ENCODE results near the gene PRR16. TPM values are rescaled to one million over a fixed set of nuclear protein-coding genes. Genes with fewer than 3 reads are reported as not detected.

PRR16 gene
- total RNA-seq, 3 donors from 2014 or later = 1.2 to 9.6 (median 3.6) TPM

DNA sequence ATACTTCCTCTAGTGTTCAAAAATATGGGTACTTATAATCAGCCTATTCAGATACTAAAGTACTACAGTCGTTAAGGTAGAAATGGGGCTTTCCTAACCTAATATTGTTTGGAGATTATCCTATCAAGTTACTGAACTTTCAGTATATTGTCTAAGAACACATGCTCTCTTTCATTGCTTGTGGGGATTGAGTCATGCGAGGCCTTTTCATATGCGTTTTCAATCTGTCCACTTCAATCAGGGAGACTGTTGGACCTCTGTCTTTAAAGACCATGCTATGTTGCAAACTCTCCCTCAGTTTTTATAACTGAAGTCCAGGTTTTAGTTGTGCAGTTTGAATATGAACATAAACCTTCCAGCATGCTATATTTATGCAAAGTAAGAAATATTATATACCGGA lies 15.0 kb downstream of the PRR16 start:
- no peak overlapping the region for H3K27ac ChIP-seq
- no peaks in the 10 kb centered on the region for H3K36me3 ChIP-seq
- no peak for DNase-seq (ENCODE audit: low spot score in 2 of 2)
- TF ChIP-seq, protein P1, sequence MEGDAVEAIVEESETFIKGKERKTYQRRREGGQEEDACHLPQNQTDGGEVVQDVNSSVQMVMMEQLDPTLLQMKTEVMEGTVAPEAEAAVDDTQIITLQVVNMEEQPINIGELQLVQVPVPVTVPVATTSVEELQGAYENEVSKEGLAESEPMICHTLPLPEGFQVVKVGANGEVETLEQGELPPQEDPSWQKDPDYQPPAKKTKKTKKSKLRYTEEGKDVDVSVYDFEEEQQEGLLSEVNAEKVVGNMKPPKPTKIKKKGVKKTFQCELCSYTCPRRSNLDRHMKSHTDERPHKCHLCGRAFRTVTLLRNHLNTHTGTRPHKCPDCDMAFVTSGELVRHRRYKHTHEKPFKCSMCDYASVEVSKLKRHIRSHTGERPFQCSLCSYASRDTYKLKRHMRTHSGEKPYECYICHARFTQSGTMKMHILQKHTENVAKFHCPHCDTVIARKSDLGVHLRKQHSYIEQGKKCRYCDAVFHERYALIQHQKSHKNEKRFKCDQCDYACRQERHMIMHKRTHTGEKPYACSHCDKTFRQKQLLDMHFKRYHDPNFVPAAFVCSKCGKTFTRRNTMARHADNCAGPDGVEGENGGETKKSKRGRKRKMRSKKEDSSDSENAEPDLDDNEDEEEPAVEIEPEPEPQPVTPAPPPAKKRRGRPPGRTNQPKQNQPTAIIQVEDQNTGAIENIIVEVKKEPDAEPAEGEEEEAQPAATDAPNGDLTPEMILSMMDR (IDR thresholded peaks at IDR 0.05) = no peak
- TF ChIP-seq POLR2A (IDR thresholded peaks at IDR 0.05) = no peak
- no peak for TF ChIP-seq POLR2AphosphoS5 (IDR thresholded peaks at IDR 0.05)
- H3K4me1 ChIP-seq = no peaks in the 10 kb centered on the region
- no peaks in the 10 kb centered on the region for H3K27me3 ChIP-seq
- intact Hi-C loops (cut with DNase I; ENCODE audit: low total_unique reads) = no loop called here
- no peaks in the 10 kb centered on the region for H3K9me3 ChIP-seq
- no peak overlapping the region for H3K4me3 ChIP-seq

DNA sequence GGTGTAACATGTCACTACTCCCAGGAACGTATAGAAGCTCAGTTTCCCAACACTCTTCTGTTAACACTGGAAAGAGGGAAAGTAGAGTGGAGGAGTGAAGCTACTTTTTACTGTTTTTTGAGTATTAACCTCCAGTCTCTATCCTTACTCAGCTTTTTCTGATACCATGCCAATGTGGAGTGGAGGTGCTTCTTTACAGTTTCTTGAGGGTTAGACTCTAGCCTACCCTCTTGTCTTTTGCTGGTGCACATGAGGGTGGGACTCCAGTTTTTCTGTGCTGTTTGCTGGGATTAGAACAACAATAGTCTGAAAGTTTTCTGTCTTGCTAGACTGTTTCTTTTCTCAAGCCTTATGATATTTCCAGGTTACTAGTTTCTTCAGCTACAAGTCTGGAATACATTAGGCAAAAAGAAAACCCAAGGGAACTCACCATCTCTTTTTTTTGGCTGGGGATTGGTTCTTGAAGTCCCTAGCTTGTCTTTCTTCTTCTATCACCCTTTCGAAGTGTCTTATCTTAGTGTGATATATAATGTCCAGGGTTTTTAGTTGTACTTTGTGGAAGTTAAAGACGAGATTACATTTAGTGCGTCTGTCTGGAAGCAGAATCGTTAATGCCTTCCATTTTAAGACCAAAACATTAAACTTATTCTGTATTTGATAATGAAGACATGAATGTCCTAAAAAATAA lies 35.9 kb downstream of the PRR16 start:
- H3K4me3 ChIP-seq = no peak overlapping the region
- H3K27me3 ChIP-seq = no peaks in the 10 kb centered on the region
- TF ChIP-seq, protein P1 (IDR thresholded peaks at IDR 0.05) = no peak
- TF ChIP-seq POLR2AphosphoS5 (IDR thresholded peaks at IDR 0.05) (no peak), POLR2A (IDR thresholded peaks at IDR 0.05) (no peak)
- no peaks in the 10 kb centered on the region for H3K9me3 ChIP-seq
- H3K4me1 ChIP-seq = no peaks in the 10 kb centered on the region
- intact Hi-C loops (cut with DNase I; ENCODE audit: low total_unique reads) = no loop called here
- DNase-seq (ENCODE audit: low spot score in 2 of 2) = no peak
- no peak overlapping the region for H3K27ac ChIP-seq
- no peaks in the 10 kb centered on the region for H3K36me3 ChIP-seq

DNA sequence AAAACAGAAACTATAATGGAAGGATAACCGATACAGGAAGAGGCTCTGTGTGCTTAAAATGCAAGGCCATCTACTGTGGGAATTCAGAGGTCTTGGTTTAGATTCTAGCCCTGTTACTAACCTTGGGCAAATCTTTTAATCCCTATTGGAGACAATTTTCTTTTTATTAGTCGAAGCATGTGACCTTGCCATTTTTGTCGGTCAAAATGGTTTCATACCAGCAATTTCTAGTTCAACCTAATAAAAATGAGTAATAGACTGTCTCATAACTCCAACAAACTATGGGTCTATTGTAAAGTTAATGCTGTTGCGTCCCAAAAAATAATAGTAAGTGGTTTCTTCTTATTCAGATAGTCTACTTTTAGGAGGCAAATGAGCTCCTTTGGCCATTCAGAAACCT lies 38.4 kb downstream of the PRR16 start:
- H3K4me3 ChIP-seq = no peak overlapping the region
- intact Hi-C loops (cut with DNase I; ENCODE audit: low total_unique reads) = no loop called here
- TF ChIP-seq POLR2AphosphoS5 (IDR thresholded peaks at IDR 0.05) (no peak), POLR2A (IDR thresholded peaks at IDR 0.05) (no peak)
- TF ChIP-seq, protein P1 (IDR thresholded peaks at IDR 0.05) = no peak
- no peaks in the 10 kb centered on the region for H3K36me3 ChIP-seq
- no peaks in the 10 kb centered on the region for H3K4me1 ChIP-seq
- no peak for DNase-seq (ENCODE audit: low spot score in 2 of 2)
- no peaks in the 10 kb centered on the region for H3K9me3 ChIP-seq
- H3K27me3 ChIP-seq = no peaks in the 10 kb centered on the region
- no peak overlapping the region for H3K27ac ChIP-seq

DNA sequence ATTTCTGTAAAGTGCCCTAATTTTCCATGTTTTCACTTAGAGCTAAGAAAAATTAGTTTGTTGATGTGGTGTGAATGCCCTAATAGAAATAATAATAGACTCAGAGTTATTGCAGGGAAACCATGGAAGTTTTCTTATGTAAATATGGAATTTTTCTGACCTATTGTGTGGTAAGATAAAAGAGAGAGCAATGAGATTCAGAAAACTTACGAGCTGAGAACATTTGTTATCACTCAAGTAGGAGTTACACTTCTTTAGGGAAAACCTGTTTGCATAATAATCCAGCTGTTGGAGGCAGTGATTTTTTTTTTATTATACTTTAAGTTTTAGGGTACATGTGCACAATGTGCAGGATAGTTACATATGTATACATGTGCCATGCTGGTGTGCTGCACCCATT lies 39.2 kb downstream of the PRR16 start:
- no peaks in the 10 kb centered on the region for H3K4me1 ChIP-seq
- no peak overlapping the region for H3K27ac ChIP-seq
- H3K36me3 ChIP-seq = no peaks in the 10 kb centered on the region
- no peak for DNase-seq (ENCODE audit: low spot score in 2 of 2)
- TF ChIP-seq POLR2AphosphoS5 (IDR thresholded peaks at IDR 0.05) (no peak), POLR2A (IDR thresholded peaks at IDR 0.05) (no peak)
- TF ChIP-seq, protein P1 (IDR thresholded peaks at IDR 0.05) = no peak
- intact Hi-C loops (cut with DNase I; ENCODE audit: low total_unique reads) = no loop called here
- no peaks in the 10 kb centered on the region for H3K27me3 ChIP-seq
- no peaks in the 10 kb centered on the region for H3K9me3 ChIP-seq
- H3K4me3 ChIP-seq = no peak overlapping the region

DNA sequence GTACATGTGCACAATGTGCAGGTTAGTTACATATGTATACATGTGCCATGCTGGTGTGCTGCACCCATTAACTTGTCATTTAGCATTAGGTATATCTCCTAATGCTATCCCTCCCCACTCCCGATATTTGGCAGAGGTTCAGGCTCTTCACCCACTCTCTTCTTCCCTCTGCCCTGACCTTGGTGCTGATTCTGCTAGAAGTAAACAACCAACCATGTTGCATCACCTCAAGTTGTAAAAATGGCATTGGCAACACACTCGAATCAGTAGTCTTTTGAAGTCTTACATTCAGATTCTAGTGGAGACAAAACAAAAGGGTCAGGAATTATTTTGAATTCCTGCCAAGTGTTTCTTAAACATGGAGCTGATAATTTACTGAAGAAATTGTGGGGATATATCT lies 40.0 kb downstream of the PRR16 start:
- Histone ChIP-seq H3K27ac (no peak overlapping the region), H3K9me3 (no peaks in the 10 kb centered on the region), H3K36me3 (no peaks in the 10 kb centered on the region), H3K4me1 (no peaks in the 10 kb centered on the region), H3K27me3 (no peaks in the 10 kb centered on the region), H3K4me3 (no peak overlapping the region)
- no peak for TF ChIP-seq POLR2AphosphoS5 (IDR thresholded peaks at IDR 0.05)
- TF ChIP-seq, protein P1 (IDR thresholded peaks at IDR 0.05) = no peak
- no peak for TF ChIP-seq POLR2A (IDR thresholded peaks at IDR 0.05)
- intact Hi-C loops (cut with DNase I; ENCODE audit: low total_unique reads) = no loop called here
- no peak for DNase-seq (ENCODE audit: low spot score in 2 of 2)
